ENCODE data around the gene GDA.

GRCh38 chr9:72274441-72274840, 125.2 kb downstream of the GDA start:
- no peak for TF ChIP-seq CTCF (IDR thresholded peaks at IDR 0.05; ENCODE audit: low read depth, low read length, poor library complexity, severe bottlenecking)
- no peak for TF ChIP-seq EZH2phosphoT487 (IDR thresholded peaks at IDR 0.05; ENCODE audit: borderline replicate concordance, low read length)

Data from DOHH2 (cell line).